ENCODE results near the gene MRPL24. TPM values are rescaled to one million over a fixed set of nuclear protein-coding genes. Genes with fewer than 3 reads are reported as not detected.

The MRPL24 gene
- total and polyA plus RNA-seq, 9 of the 15 experiments (the other 6 are each of a cell fraction or from before 2014, with no cell fraction given) = 74.3 to 267 (median 113) TPM

DNA sequence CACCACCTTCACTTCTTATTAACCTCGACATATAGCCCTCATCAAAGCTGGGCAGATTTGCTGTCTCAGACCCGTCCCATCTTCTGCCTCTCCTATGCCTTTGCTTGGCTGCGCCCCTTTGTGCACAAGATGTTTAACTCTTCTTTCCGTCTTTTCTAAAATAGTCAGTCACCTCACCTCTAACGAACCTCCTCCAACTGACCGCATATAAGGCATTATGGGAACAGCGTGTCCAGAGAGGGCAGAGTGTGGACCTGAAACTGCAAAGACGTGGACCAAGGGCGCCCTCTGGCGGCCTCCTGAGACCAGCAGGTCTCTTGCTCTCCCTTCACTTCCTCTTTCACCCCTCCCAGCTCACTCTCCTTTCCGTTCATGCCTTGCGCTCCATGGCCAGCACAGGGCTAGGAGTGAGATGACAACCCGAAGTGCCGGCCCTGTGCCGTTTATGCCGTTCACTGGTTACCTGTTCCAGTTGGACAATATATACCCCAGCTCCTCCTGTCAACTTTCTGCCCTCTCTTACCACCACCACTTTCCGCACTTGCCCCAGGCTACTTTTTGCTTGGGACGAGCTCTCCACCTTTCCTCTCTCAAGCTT lies 15.1 kb downstream of the MRPL24 start (continued):
- TF ChIP-seq, protein P1, sequence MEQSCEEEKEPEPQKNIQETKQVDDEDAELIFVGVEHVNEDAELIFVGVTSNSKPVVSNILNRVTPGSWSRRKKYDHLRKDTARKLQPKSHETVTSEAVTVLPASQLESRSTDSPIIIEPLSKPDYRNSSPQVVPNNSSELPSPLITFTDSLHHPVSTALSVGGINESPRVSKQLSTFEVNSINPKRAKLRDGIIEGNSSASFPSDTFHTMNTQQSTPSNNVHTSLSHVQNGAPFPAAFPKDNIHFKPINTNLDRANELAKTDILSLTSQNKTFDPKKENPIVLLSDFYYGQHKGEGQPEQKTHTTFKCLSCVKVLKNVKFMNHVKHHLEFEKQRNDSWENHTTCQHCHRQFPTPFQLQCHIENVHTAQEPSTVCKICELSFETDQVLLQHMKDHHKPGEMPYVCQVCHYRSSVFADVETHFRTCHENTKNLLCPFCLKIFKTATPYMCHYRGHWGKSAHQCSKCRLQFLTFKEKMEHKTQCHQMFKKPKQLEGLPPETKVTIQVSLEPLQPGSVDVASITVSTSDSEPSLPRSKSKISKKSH (CRISPR knock-in tag; IDR thresholded peaks at IDR 0.05) = no peak
- no peak for TF ChIP-seq POLR2B (IDR thresholded peaks at IDR 0.05; ENCODE audit: low read depth, partially characterized antibody)
- TF ChIP-seq, protein P2, sequence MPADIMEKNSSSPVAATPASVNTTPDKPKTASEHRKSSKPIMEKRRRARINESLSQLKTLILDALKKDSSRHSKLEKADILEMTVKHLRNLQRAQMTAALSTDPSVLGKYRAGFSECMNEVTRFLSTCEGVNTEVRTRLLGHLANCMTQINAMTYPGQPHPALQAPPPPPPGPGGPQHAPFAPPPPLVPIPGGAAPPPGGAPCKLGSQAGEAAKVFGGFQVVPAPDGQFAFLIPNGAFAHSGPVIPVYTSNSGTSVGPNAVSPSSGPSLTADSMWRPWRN (IDR thresholded peaks at IDR 0.05; ENCODE audit: low read depth) = no peak
- TF ChIP-seq, protein P3, sequence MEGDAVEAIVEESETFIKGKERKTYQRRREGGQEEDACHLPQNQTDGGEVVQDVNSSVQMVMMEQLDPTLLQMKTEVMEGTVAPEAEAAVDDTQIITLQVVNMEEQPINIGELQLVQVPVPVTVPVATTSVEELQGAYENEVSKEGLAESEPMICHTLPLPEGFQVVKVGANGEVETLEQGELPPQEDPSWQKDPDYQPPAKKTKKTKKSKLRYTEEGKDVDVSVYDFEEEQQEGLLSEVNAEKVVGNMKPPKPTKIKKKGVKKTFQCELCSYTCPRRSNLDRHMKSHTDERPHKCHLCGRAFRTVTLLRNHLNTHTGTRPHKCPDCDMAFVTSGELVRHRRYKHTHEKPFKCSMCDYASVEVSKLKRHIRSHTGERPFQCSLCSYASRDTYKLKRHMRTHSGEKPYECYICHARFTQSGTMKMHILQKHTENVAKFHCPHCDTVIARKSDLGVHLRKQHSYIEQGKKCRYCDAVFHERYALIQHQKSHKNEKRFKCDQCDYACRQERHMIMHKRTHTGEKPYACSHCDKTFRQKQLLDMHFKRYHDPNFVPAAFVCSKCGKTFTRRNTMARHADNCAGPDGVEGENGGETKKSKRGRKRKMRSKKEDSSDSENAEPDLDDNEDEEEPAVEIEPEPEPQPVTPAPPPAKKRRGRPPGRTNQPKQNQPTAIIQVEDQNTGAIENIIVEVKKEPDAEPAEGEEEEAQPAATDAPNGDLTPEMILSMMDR (IDR thresholded peaks at IDR 0.05 in 2 of 3, conservative IDR thresholded peaks at IDR 0.05 in 1 of 3; ENCODE audit: insufficient read depth in 2 of 3, low read depth in 1 of 3, low read length in 3 of 3) = peak; percentile 98 to 99 (median 99)
- TF ChIP-seq TAF1 (IDR thresholded peaks at IDR 0.05; ENCODE audit: control insufficient read depth, extremely low read depth, insufficient read depth, low read length, severe bottlenecking) = peak; percentile 39
- TF ChIP-seq PPARD (CRISPR knock-in tag; IDR thresholded peaks at IDR 0.05) = no peak
- TF ChIP-seq TAF9B (IDR thresholded peaks at IDR 0.05; ENCODE audit: partially characterized antibody) = no peak
- TF ChIP-seq, protein P4, sequence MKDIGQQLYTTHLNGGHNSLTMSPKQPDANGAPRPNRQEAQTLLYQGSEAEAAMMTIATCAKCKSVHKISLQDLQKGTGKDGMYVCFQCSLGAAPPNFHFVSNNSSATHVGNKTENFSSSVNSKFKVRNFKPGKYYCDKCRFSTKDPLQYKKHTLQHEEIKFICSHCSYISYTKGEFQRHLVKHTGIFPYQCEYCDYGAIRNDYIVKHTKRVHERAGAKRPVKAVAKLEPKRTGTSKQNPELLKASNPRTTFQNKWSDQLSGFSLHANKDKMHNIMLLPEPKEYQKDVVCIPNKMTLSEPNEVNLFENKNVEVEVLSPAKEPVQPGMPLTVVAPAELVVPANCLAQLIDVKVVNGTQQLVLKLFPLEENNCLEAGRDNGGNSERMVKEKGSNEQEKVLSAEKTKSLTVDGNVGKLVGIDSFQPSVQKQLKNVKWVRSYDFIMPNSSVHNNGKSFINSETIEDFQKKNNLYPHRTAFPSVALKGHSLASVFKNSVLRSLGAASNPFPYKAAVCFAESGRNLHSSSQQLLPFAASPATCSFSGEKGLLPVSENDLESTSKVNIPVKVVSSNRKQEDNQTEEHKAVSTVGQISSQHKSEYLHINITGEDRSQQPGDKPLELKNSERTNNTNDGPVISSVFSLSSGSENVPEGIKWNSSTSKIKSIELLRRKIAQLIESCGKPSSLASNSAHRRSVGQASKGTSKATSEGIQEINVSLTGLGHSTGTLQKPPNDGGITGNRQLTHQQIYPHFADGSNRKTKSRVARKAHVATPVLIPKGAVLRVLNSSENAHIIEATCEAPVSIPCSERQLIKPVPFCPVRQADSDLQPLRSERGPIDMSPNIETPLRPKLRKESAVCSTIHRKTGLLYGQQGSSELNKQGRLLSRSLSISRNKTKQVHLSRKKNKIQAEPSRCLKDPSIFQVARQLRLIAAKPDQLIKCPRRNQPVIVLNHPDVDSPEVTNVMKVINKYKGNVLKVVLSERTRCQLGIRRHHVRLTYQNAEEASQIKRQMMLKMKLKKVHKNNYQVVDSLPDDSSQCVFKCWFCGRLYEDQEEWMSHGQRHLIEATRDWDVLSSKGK (CRISPR knock-in tag; IDR thresholded peaks at IDR 0.05) = no peak
- TF ChIP-seq, protein P5, sequence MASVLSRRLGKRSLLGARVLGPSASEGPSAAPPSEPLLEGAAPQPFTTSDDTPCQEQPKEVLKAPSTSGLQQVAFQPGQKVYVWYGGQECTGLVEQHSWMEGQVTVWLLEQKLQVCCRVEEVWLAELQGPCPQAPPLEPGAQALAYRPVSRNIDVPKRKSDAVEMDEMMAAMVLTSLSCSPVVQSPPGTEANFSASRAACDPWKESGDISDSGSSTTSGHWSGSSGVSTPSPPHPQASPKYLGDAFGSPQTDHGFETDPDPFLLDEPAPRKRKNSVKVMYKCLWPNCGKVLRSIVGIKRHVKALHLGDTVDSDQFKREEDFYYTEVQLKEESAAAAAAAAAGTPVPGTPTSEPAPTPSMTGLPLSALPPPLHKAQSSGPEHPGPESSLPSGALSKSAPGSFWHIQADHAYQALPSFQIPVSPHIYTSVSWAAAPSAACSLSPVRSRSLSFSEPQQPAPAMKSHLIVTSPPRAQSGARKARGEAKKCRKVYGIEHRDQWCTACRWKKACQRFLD (CRISPR knock-in tag; IDR thresholded peaks at IDR 0.05) = no peak
- no peak for TF ChIP-seq ZFPM2 (CRISPR knock-in tag; IDR thresholded peaks at IDR 0.05)
- TF ChIP-seq CEBPG (CRISPR knock-in tag; IDR thresholded peaks at IDR 0.05) = no peak
- no peak for TF ChIP-seq CEBPG (tag; conservative IDR thresholded peaks at IDR 0.05 in 1 of 2, IDR thresholded peaks at IDR 0.05 in 1 of 2)
- TF ChIP-seq ETV1 (tag; conservative IDR thresholded peaks at IDR 0.05; ENCODE audit: low read depth) = peak; percentile 90
- no peak for TF ChIP-seq MIER1 (IDR thresholded peaks at IDR 0.05; ENCODE audit: low read depth)
